H54 (cell line): Measurements from ENCODE around the gene NOS2.

ENCODE experiments used
- DNase-seq: peaks from one replicate; pipeline ENCODE4 v3.0.0; 2011; ENCODE audit warnings: low spot score, mixed read lengths; ENCODE audit not compliant: insufficient read length
- FAIRE-seq: peaks from 3 replicates; lab custom pipeline; 2011; peaks lifted over from hg19 to GRCh38; lab: Jason Lieb, UNC
- POLR2A ChIP-seq: IDR thresholded peaks from 2 replicates; pipeline ENCODE4 v1.6.1; 2011; ENCODE audit warnings: low read depth, mild to moderate bottlenecking, low read length

The NOS2 gene

GRCh38 chr17:27807567-27808470 lies 7.5 kb upstream of the NOS2 start:
- DNase-seq (no peak), FAIRE-seq (no peak)
- TF ChIP-seq POLR2A = no peak

GRCh38 chr17:27805520-27806146 lies 5.3 kb upstream of the NOS2 start:
- FAIRE-seq (no peak), DNase-seq (peak; percentile 77)
- no peak for TF ChIP-seq POLR2A

DNA sequence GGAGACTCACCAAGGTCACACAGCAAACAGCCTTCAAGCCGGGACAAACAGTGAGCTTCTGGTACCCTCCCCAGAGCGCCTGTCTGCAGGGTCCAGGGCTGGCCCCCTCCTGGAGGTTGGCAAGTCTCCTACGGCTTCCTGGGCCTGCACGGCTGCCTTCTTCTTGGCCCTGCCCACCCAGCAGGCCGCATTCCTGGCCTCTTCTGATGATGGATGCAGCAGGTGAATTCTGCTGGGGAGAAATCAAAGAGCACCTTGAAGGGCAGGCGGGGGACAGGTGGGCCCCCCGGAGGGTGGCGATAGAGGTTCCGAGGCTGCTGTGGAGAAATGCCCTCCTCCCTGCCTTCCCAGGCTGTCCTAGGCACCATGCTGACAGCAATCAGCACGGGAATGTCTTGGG lies 3.8 kb upstream of the NOS2 start:
- FAIRE-seq = no peak
- no peak for TF ChIP-seq POLR2A
- DNase-seq = no peak

DNA sequence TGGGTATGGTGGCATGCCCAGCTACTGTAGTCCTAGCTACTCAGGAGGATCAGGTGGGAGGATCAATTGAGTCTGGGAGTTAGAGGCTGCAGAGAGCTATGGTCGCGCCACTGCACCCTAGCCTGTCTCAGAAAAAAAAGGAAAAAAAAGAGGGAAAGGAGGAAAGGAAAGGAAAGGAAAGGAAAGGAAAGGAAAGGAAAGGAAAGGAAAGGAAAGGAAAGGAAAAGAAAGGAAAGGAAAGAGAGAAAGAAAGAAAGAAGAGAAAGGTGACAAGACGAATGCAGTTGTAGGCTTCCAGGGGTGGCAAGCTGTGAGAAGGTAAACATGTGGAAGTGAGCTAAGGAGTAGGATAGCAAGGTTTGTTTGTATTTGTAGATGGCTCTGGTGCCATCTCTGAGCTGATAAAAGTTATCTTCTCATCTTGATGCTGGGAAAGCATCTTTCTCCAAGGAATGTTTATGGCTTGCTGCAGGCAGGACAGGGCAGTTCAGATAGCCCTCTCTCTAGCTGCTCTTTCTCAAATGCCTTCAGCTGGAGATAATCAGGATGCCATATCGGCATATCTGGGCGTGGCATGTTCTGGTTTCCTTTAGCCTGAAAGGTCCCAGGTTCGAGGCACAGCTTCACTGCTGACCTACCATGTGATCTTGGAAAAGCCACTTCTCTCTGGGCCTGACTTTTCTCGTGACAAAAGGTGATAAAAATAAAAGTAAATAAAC lies 2.8 kb upstream of the NOS2 start:
- DNase-seq (no peak), FAIRE-seq (no peak)
- no peak for TF ChIP-seq POLR2A

DNA sequence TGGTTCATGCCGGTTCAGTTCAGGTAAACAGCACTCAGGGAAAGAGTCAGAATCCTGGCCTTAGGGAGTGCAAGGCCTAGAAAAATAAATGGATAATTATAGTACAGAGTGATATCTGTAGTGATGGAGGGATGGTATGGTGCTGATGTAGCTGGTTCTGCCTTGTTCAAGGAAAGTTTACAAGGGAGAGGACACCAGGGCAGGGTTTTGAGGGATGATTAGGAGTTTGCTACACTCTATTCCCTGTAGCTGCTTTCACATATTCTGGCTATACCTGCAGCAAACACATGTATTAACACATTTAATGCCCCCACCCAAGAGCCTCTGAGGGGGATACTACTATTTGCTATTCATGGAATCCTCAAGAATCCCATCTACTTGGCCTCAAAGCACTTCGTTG lies 1.7 kb upstream of the NOS2 start:
- no peak for DNase-seq
- no peak for FAIRE-seq
- TF ChIP-seq POLR2A = no peak

DNA sequence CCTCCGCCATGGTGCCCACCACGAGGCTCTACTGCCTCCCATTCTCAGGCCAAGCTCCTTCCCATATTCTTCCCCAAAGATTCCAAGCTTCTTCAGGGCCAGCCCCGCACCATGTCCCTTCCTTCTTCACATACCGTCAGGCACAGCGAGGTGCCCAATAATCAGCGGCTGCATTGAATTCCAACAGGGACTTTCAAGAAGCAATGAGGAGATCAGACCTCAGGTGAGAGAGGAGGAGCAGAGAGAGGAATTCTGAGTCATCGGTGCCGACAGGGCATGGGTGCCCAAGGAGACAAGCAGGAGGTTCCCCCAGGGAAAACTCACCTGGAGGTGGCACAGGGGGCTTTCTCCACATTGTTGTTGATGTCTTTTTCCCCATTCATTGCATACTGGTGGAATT lies 2.0 kb downstream of the NOS2 start:
- no peak for DNase-seq
- no peak for TF ChIP-seq POLR2A
- no peak for FAIRE-seq

- no peak for TF ChIP-seq POLR2A
- FAIRE-seq = no peak
- no peak for DNase-seq
Observed at GRCh38 chr17:27797390-27798091, 2.8 kb downstream of the NOS2 start.

DNA sequence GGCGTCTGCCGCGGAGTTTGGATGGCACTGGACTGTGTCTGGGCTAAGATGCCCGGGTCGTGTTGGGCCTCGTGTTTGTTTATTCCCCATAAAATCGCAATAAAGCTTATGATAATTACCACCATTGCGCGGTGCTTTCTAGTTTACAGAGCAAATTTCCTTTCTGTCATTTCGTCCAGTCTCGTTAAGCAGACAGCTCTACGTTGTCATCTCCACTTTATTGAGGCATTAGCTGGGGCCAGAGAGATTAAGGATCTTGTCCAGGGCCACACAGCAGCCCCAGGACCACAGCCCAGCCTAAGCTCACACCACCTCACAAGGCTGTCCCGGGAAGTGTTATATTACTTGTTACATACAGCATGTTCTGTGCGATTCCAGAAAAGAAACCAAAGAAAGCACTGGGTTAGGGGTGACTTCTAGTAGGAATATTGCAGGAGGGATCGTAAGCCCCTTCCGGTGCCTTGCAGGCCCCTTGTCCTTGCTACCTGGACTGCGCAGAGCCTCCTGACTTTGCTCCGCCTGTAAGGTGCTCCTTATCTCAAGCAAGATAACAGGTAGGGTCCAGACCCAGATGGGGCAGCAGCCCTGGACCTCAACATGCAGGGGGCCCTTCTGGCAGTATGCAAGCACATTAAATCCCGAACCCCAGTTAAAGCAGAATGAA lies 6.3 kb downstream of the NOS2 start:
- no peak for TF ChIP-seq POLR2A
- DNase-seq (no peak), FAIRE-seq (no peak)

- DNase-seq (no peak), FAIRE-seq (no peak)
- TF ChIP-seq POLR2A = no peak
Observed at GRCh38 chr17:27793168-27793905, 7.0 kb downstream of the NOS2 start.

GRCh38 chr17:27792095-27792494 lies 8.2 kb downstream of the NOS2 start:
- FAIRE-seq = no peak
- no peak for DNase-seq
- no peak for TF ChIP-seq POLR2A

DNA sequence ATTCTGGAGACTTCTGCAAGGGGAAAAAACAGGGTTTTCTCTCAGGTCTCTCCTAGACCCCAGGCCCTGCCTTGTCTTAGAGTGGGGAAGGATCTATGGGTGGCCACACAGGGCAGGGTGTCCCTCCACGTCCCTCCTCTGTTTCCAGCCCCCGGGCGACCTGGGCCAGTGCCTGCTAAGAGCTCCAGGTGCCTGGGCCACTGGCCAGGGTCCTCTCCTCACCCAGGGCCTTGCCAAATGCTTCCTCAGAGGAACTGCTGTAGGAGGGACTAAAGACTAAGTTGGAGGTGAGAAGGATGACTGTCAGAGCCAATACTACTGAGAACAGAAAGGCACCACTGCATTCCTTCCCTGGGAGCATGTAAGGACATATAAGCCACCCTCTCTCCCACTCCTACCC lies 11.4 kb downstream of the NOS2 start:
- TF ChIP-seq POLR2A = no peak
- FAIRE-seq = no peak
- no peak for DNase-seq
